Stimulated activated CD4-positive, alpha-beta T cell treated with anti-CD3 and anti-CD28 coated beads, Interleukin-1b, Interleukin-23, amount 100 ng/mL, for 24 hours (primary cell): ENCODE data around the gene ADGRL1.
"Not testable (repeated sequence)": the region's sequence is repeated elsewhere in the genome, so short reads cannot be mapped to it uniquely, and the experiment has no call there.

Experiments used
- DNase-seq, 4 experiments: peaks; one replicate each; pipeline ENCODE4 v3.0.0-alpha.2; 2020; ENCODE audit warnings: low read depth in 4 of 4, low spot score in 1 of 4

Gene ADGRL1

DNA sequence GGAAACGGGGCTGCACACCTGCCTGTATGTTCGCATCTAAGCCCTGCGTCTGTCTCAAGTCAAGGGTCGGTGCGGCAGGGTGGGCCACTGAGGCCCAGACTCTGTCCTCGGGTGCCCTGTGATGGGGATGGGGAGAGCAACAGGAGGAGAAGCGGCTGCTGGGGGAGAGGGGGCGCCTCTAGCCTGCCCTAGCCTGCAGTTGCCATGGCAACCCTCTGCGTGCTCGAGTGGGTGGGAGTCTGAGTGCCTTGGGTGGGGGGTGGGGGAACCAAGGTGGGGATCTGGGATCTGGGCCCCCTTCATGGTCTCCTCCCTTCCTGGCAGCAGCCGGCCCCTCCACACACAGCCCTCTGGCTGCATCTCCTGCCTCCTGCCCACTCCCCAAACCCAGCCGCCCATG lies 10.8 kb downstream of the ADGRL1 start:
- not testable (repeated sequence) for DNase-seq

DNA sequence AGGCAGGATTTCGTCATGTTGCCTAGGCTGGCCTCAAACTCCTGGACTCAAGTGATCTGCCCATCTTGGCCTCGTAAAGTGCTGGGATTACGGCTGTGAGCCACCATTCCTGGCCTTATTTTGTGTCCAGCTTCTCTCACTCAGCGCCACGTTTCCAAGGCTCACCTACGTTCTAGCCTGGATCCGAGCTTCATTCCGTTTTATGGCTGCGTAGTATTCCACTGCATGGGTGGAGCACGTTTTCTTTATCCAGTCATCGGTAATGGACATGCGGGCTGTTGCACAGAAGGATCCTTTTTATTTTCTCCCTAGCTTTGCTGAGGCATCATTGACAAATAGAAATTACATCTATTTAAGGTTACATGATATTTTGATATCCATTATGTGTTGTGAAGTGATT lies 16.6 kb downstream of the ADGRL1 start:
- no peak for DNase-seq

DNA sequence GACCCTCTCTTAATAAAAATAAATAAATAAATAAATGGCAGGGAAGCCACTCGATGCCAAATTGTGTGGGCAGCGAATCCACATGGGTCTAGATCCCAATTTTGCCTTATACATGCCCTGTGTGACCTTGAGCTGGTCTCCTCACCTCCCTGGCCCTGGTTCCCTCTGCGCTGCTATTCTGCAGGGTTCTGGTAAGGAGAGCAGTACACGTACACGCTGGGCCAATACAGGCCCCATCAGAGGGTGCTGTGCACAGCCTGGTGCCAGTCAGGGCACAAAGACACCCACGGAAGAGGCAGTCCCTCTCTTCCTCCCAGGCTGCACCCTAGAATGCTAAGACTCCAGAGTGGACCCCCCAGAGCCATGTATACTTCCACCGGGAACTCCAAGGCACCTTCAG lies 17.9 kb downstream of the ADGRL1 start:
- not testable (repeated sequence) for DNase-seq

GRCh38 chr19:14187561-14187960 lies 18.4 kb downstream of the ADGRL1 start:
- no peak for DNase-seq

- not testable (repeated sequence) for DNase-seq
Observed at GRCh38 chr19:14186684-14187083, 19.3 kb downstream of the ADGRL1 start.

- DNase-seq: not testable (repeated sequence)
Observed at GRCh38 chr19:14185691-14186090, 20.3 kb downstream of the ADGRL1 start.

DNA sequence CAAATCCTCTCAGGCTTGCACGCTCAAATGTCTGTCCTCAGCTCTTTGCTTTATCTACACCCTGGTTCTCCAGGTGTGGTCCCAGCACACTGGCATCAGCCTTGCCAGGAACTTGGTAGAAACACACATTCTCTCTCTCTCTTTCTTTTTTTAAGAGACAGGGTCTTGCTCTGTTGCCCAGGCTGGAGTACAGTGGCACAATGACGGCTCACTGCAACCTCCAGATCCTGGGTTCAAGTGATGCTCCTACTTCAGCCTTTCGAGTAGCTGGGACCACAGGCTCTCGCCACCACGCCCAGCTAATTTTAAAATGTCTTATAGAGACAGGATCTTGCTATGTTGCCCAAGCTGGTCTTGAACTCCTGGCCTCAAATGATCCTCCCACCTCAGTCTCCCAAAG lies 20.8 kb downstream of the ADGRL1 start:
- DNase-seq: no peak

DNA sequence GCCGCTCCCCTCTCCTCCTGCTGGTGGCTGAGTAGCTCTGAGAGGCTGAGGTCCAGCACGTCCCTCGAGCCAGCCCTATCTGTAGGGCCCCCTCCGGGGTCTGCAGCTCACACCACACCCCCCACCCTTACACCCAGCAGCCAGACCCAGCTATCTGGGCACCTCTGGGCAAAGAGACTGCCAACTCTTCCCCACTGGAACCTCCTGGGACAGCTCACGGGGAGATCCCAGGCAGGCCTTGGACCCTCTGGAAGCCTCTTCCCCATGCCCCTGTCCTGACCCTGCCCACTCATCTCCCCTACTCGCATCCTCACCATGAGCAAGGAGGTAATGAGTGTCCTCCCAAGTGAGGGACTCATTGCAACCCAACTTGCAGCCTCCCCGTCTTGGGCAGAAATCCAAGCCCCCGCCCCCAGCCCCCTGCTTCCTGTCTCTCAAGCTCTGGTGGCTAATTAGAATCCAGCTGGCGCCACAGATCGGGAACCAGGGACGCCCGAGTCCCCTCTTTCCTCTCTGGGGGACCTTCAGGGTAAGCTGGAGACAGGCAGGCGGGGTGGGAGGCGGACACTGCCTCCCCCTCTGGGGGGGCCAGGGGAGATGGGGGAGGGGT lies 22.1 kb downstream of the ADGRL1 start:
- no peak for DNase-seq

- DNase-seq: no peak
Observed at GRCh38 chr19:14182476-14182875, 23.5 kb downstream of the ADGRL1 start.

GRCh38 chr19:14181906-14182305 lies 24.1 kb downstream of the ADGRL1 start:
- no peak for DNase-seq

GRCh38 chr19:14181199-14181598 lies 24.8 kb downstream of the ADGRL1 start:
- not testable (repeated sequence) for DNase-seq

DNA sequence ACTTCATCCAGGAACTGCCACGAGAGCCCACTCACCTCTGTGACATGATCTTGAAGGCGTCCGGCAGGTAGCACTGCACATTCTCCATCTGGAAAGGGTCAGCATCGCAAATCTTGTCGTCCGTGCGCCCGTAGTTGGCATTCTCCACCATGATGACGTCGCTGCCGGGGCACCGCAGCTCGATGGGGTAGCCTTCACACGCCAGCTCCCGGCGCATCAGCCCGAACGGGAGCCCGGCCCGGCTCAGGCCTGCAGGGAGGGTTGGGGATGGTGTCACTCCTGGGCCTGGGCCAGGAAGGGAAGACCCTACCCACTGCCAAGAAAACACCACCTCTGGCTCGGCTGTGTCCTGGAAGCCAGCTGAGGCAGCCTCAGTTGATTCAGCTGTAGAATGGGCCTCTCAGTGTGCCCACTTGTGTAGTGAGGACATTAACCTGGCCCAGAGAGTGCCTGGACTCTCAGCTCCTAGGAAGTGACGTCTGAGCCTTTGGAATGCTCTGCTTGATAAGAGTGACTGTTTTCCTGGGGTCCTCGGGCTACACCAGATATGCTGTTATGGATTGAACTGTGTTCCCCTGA lies 28.4 kb downstream of the ADGRL1 start:
- no peak for DNase-seq

GRCh38 chr19:14175351-14175792 lies 30.6 kb downstream of the ADGRL1 start:
- no peak for DNase-seq

DNA sequence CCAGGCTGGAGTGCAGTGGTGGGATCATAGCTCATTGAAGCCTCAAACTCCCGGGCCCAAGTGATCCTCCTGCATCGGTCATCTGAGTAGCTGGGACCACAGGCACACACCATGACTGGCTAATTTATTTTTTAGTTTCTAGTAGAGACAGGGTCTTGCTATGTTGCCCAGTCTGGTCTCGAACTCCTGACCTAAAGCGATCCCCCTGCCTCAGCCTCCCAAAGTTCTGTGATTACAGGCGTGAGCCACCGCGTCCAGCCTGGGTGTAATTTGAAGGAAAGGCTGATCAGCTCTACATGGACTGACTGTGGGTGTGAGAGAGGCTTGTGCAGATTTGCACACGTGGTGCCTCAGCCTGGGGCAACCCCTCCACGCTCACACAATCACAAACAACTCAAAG lies 31.1 kb downstream of the ADGRL1 start:
- DNase-seq: no peak

GRCh38 chr19:14168993-14169392 lies 37.0 kb downstream of the ADGRL1 start:
- no peak for DNase-seq

GRCh38 chr19:14168259-14168972 lies 37.6 kb downstream of the ADGRL1 start:
- no peak for DNase-seq

DNA sequence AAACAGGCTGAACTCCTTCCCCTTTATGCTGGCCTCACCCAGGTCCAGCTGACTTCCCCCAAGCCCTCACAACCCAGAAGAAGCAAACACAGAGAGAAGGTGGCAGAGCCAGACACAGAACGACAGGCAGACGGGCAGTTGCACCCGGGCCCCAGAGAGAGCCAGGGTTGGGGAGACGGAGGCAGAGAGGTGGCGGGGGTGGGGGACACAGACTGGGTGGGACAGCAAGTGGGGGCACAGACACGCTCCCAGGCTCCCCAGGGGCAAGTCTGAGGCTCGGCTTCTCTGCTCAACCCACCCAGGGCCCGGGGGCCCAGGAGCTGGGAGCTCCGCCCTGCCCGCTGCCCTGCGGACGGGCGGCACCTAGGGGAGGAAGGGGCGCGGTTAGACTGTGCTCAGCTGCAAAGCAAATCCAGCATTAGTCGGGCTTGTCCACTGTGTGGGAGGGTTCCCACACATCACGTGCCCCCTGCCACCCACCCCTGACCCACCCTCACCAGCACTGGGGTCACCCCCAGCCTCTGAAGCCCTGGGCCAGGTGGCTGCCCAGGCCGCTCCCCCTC lies 38.3 kb downstream of the ADGRL1 start:
- DNase-seq: no peak

GRCh38 chr19:14166999-14167575 lies 38.9 kb downstream of the ADGRL1 start:
- no peak for DNase-seq

DNA sequence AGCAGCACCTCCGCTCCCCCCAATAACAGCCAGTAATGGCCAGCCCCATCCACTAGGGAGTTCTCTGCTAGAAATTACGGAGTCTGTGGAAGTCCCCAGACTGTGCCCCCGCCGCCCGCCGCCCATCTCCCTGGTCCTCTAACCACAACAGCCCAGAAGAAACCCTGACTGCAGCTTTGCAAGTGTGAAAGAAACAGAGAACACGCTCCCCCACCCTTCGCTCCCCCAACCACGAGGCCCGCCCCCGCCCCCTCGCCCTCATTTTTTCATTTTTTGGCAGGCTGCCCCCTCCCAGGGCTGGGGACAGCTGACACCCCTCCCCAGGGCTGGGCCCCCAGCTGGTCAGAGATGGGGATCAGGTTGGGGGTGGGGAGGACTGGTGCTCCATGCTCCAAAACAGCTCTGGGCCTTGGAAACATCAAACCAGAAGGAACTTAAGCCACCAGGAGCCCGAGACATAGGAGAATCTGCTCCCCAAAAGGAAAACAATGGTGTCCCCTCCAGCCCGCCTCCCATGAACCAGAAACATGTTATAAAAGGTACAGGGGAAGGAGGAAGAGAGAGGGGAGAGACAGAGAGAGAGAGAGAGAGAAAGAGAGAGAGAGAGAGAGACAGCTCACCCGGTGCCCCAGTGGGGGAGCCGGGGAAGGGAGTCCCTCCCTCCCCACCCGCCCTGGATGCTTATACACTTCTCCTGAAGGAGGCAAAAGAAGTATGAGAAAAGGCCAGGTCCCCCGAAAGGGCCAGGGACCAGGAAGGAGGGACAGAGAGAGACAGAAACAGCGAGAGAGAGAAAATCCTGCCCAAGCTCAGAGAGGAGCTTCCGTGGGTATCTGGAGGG lies 39.8 kb downstream of the ADGRL1 start:
- no peak for DNase-seq

DNA sequence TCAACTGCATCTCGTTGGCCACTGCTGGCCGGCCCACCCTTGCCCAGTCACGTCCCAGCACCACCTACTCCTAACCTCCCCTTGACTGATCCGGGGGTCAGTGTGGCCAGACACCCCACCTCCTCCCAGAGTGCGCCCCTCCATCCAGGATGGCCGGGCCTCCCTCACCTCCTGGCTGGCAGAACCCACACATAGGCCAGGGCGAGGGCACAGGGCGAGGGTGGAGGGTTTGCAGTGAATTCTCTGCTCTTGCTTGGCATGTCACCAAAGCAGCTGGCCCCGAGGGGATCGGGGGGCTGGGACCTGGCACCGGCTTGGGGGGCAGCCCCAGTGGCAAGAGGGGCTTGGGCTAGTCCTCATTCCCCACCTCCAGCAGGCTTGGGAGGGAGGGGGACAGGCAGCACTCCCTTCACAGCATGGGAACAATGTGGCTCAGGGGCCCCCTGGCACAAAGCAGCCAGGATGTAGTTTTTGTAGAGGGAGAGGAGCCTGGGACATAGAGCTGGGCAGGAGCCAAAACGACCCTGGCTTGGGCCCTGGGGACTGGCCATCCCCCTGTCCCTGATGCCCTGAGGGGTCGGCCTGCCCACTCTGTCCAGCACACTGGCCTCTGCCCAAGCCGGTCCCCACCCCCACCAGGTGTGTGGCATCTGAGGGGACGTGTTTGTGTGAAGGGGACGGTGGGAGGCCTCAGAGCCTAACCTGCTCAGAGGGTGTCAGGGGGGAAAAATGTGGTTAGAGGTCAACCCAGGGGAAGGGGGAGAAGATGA lies 41.1 kb downstream of the ADGRL1 start:
- no peak for DNase-seq
